ENCODE data around the gene CFAP70.
A peak's percentile ranks its signal among the peaks of the same experiment; 100 is the strongest.
"Not testable (repeated sequence)": the region's sequence is repeated elsewhere in the genome, so short reads cannot be mapped to it uniquely, and the experiment has no call there.

The CFAP70 gene

GRCh38 chr10:73261362-73261995 lies 97.2 kb downstream of the CFAP70 start:
- no peak for DNase-seq (ENCODE audit: low read depth)
- TF ChIP-seq CTCF (IDR thresholded peaks at IDR 0.05; ENCODE audit: control insufficient read depth, insufficient read depth, low read depth, low read length, missing control alignments), result no peak
- H3K4me3 ChIP-seq (ENCODE audit: control insufficient read depth, low read depth, low read length), result no peak overlapping the region

- not testable (repeated sequence) for H3K4me3 ChIP-seq (ENCODE audit: control insufficient read depth, low read depth, low read length); DNase-seq (ENCODE audit: low read depth)
These were observed 100.1 kb downstream of the CFAP70 start for GRCh38 chr10:73258612-73259011.

- no peak for TF ChIP-seq CTCF (IDR thresholded peaks at IDR 0.05; ENCODE audit: control insufficient read depth, insufficient read depth, low read depth, low read length, missing control alignments)
- no peak for DNase-seq (ENCODE audit: low read depth)
- peak overlapping the region; percentile 85 for H3K4me3 ChIP-seq (ENCODE audit: control insufficient read depth, low read depth, low read length)
These were observed 105.5 kb downstream of the CFAP70 start for GRCh38 chr10:73253225-73253555.

GRCh38 chr10:73252445-73253224 lies 106.0 kb downstream of the CFAP70 start, which contains the start of gene MRPS16:
TSS of gene MRPS16 (minus strand) at chr10:73252644. CDS start at chr10:73252482, 162 bp downstream.
- no peak for TF ChIP-seq CTCF (IDR thresholded peaks at IDR 0.05; ENCODE audit: control insufficient read depth, insufficient read depth, low read depth, low read length, missing control alignments)
- peak within 1 kb of the TSS; percentile 85 for H3K4me3 ChIP-seq (ENCODE audit: control insufficient read depth, low read depth, low read length)
- DNase-seq (ENCODE audit: low read depth), result peak; percentile 88

GRCh38 chr10:73251683-73252444 lies 106.8 kb downstream of the CFAP70 start:
- peak overlapping the region; percentile 85 for H3K4me3 ChIP-seq (ENCODE audit: control insufficient read depth, low read depth, low read length)
- DNase-seq (ENCODE audit: low read depth), result no peak
- no peak for TF ChIP-seq CTCF (IDR thresholded peaks at IDR 0.05; ENCODE audit: control insufficient read depth, insufficient read depth, low read depth, low read length, missing control alignments)

GRCh38 chr10:73248259-73248724 lies 110.4 kb downstream of the CFAP70 start:
- no peak overlapping the region for H3K4me3 ChIP-seq (ENCODE audit: control insufficient read depth, low read depth, low read length)
- DNase-seq (ENCODE audit: low read depth), result no peak
- TF ChIP-seq CTCF (IDR thresholded peaks at IDR 0.05; ENCODE audit: control insufficient read depth, insufficient read depth, low read depth, low read length, missing control alignments), result no peak
